Activated T-cell treated with anti-CD3 and anti-CD28 coated beads, Interleukin-2, amount 50 U/mL, for 48 hours (primary cell): ENCODE measurements around the gene RTRAF.

Experiments
- DNase-seq, 2 experiments: peaks; one replicate each; pipeline ENCODE4 v3.0.0-alpha.2; 2020

RTRAF gene

DNA sequence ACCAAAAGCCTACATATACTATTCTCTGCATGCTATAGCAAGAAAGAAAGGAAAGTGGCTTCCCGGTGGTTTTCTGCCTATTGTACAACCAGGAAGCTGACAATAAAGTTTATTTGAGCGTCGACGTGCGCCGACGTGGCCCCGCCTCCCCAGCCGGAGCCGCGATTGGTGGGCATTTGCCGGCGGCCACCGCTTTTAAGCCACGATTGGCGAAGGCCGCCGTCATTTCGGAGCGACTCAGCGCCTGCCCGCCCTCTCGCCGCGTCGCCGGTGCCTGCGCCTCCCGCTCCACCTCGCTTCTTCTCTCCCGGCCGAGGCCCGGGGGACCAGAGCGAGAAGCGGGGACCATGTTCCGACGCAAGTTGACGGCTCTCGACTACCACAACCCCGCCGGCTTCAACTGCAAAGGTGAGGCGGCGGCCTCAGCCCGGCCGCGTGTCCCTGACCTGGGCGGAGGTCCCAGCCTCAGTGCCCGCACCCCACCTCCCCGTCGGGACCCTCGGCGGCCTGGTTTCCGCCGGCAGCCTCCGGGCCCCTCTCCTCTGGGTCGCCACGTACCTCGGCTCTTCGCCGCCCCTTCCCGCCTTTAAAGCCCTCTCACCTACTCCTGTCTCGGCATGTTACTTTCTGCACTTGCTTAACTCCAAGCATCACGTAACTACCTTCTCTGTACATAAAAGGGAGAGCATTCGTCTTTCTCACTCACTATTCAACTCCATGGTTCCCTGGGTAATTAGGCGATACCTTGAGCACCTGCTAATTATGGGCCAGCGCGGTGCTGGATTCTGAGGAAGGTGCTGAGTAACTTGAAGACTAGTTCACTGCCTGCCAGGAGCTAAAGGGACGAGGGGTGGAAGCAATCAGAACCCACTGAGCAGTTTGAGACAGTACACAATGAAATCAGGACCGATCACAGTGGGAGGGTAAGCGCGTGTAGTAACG, at the start of gene RTRAF:
Gene RTRAF, plus strand, starts transcription at position 254 of the 942 bp plus-strand sequence. Its CDS starts 94 bp downstream, at position 348.
- DNase-seq, result peak; percentile 89 to 94

DNA sequence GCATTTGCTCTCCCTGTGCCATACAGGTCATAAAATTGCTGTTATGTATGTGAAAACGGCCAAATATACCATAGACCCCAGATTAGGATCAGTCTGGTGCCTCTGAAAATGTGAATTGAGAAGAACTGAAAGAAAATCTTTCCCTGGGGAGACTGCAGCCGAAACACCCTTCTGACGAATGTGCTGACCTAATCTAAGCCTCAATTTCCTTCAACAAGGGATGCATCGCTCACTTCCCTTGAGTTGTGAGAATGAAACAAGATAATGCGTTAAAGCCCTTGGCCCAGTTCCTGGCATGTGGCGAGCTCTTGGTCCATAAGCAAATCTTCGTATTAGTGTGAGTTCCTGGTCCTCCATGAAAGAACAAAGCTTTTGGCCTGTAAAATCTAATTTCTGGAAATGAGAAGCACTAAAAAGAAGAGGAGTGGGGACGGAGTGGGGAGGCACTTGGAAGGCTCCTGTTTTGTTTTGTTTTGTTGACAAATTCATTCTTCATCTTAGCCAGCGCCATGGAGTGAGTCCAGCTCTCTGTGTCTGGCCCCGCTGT, 49.5 kb upstream of the RTRAF start:
- no peak for DNase-seq

- no peak for DNase-seq
These were observed 46.4 kb upstream of the RTRAF start for GRCh38 chr14:51942971-51943370.

DNA sequence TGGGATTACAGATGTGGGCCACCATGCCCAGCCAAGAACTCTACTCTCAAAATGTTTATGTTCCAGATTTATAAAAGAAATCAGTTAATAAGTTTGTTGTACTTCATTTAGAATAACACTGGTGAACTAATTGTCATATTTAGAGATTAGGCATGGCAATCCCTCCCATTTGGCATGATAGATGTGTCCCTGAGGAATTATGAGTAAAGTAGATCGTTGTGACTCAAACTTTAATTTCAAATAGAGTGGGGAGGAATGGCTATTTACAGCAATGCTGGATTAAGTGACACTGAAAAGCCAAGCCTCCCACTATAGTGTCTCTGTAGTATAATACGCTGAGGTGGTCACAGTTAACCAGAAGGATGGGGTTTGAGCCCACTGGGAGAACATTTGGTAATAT, 39.3 kb upstream of the RTRAF start:
- DNase-seq, result no peak

GRCh38 chr14:51951656-51952055, 37.7 kb upstream of the RTRAF start:
- no peak for DNase-seq

- no peak for DNase-seq
These were observed 35.3 kb upstream of the RTRAF start for GRCh38 chr14:51954031-51954430.

DNA sequence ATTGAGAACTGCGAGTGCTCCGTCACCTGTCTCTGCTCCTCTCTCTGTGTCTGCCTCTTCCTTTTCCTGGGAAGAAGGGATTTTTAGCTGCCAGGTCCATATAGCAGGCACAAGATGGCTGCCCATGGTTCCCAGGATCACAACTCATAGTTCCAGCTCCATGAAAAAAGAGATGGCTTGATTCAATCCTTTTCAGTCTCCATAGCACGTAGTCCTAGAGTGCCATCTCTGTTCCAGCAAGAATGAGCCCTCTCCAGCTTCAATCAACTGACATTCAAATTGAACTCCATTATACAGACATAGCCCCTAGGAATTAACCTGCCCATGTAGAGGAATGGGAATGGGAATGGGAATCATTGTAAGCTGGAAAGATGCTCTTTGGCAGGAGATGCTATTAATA, 34.7 kb upstream of the RTRAF start:
- DNase-seq, result no peak

- DNase-seq, result no peak
These were observed 31.4 kb upstream of the RTRAF start for GRCh38 chr14:51957950-51958349.

- no peak for DNase-seq
These were observed 29.4 kb upstream of the RTRAF start for GRCh38 chr14:51959928-51960327.

DNA sequence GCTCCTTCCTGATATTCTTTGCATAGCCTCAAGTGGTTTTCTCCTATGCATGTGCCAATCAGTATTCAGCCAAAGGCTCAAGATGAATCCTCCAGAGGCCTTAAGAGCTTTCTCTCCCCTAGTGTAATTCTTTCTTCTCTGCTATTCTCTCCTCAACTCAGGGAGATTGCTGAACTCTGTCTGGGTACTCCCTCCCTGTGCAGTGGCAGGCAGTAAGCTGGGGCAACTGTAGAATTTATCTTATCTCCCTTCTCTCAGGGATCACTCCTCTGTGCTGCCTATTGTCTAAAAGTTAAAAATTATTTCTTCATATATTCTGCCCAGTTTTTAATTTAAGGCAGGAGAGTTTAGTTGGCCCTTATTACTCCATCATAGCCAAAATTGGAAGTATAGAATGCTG, 28.5 kb upstream of the RTRAF start:
- DNase-seq, result no peak

DNA sequence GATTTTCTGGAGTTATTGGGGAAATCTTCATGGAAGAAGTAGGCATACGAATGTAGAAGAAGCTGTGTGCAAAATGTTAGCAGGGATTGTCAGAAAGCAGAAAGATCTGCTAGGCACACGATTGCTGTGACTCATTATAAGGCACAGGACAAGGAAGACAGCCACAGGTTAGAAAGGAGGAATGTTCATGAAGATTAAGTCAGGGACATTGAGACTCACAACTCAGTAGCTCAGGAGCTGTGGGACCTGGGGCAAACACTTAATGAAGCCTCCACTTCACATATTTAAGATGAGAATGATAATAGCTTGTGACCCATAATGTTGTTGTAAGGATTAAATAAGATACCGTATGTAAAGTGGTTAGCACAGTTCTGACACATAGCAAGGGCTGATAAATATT, 26.6 kb upstream of the RTRAF start:
- no peak for DNase-seq

DNA sequence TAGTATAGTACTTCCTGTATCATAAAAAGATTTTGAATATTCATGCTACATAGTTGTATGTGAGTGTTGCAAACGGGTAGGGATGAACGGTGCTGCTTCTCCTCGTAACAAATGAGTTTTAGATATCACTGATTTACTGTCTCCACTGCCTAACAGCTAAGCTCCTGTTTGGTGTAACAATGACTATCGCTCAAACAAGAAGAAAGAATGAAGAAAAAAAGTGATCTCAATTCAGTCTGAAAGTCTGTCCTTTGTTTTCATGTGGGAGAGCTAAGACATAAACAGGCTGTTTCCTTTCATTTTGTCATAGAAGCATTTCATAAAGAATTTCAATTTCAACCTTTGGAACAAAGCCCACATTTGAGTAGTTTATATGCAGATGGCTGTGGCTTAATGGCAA, 26.1 kb upstream of the RTRAF start:
- DNase-seq, result no peak

DNA sequence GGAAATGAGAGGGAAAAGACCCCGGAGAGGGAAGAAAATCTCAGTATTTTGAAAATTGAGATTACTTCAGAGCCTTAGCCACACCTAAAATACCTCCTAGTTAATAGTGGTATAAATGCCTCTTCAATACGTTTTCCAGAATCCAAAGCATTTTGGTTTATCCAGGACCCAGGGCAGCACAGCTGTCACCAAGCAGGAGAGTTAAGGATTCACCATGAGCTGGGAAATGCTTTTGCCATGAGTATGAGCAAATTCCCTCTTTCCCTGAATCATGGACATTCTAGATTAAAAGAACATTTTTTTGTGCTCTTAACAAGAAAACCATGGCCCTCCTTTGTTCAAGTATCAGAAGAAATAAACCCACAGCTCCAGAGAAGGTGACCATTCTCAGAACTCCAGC, 21.8 kb upstream of the RTRAF start:
- no peak for DNase-seq

GRCh38 chr14:51969852-51970540, 19.4 kb upstream of the RTRAF start:
- no peak for DNase-seq

GRCh38 chr14:51972566-51972965, 16.8 kb upstream of the RTRAF start:
- DNase-seq, result no peak

- DNase-seq, result no peak
These were observed 12.3 kb upstream of the RTRAF start for GRCh38 chr14:51977075-51977474.

DNA sequence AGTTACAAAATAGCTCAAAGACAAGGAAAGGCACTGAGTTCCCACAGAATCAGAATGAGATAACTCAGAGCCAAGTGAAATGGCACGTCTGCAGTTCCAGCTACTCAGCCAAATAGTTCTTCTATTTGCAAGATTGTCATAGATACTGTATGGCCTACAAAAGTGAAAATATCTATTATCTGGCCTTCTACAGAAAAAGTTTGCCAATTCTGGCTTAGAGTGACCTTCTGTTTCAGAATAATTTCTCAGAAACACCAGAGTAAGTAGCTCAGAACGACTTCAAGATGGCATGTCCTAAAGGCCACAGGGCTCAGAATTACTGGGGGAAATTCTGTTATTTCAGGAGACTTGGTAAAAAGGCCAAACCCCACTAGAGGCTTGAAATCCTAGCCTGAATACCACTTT, 10.7 kb upstream of the RTRAF start:
- no peak for DNase-seq

GRCh38 chr14:51979088-51979709, 10.1 kb upstream of the RTRAF start:
- peak; percentile 89 to 91 for DNase-seq

- DNase-seq, result no peak
These were observed 8.0 kb upstream of the RTRAF start for GRCh38 chr14:51981218-51981854.

- no peak for DNase-seq
These were observed 1.1 kb upstream of the RTRAF start for GRCh38 chr14:51988221-51988620.

DNA sequence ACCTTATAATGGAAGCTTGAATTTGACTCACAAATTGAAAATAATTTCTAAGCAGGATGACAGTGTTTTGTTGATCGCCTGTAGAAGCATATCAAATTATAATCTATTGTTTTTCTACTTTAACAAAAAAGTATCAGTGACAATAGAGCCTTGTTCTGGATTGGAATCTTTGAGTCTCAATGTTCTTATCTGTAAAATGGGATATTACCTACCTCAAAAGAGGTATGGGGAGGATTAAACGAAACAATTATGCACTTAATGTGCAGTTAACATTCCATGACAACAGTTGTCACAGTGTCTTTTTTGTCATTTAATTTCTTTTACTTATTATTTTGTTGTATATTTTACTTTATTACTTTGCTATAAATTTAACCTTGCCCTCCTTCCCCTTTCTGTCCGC, 1.1 kb downstream of the RTRAF start:
- DNase-seq, result no peak

- no peak for DNase-seq
These were observed 4.1 kb downstream of the RTRAF start for GRCh38 chr14:51993285-51993920.
